ENCODE results near the gene MAST3.

DNA sequence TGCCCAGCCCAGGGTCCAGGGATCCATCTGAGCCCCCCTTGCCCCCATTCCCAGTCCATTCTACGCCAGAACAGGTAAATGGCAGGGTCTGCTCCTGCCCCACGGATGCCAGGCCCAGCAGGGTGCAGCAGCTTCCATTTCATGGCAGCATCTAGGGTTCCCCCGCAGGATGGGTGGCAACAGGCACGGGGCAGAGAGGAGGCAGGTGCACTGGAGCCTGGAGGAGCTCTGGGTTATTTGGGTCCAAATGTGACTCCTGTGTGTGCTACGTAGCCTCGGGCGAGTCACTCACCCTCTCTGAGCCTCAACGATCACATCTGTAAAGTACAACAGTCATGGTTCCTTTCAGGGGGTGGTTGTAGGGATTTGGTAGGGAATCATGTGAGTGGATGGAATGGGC lies 38.3 kb upstream of the MAST3 start:
- TF ChIP-seq POLR2AphosphoS5 (IDR thresholded peaks at IDR 0.05; ENCODE audit: low read depth, low read length) (no peak), ELF1 (IDR thresholded peaks at IDR 0.05; ENCODE audit: borderline replicate concordance, low read depth) (no peak), SP1 (IDR thresholded peaks at IDR 0.05; ENCODE audit: low read depth) (no peak), SIN3A (IDR thresholded peaks at IDR 0.05; ENCODE audit: low read depth) (no peak), POLR2A (IDR thresholded peaks at IDR 0.05; ENCODE audit: borderline replicate concordance, extremely low read depth, insufficient read depth, insufficient read length) (no peak), JUND (IDR thresholded peaks at IDR 0.05) (no peak)
- TF ChIP-seq, protein P1, sequence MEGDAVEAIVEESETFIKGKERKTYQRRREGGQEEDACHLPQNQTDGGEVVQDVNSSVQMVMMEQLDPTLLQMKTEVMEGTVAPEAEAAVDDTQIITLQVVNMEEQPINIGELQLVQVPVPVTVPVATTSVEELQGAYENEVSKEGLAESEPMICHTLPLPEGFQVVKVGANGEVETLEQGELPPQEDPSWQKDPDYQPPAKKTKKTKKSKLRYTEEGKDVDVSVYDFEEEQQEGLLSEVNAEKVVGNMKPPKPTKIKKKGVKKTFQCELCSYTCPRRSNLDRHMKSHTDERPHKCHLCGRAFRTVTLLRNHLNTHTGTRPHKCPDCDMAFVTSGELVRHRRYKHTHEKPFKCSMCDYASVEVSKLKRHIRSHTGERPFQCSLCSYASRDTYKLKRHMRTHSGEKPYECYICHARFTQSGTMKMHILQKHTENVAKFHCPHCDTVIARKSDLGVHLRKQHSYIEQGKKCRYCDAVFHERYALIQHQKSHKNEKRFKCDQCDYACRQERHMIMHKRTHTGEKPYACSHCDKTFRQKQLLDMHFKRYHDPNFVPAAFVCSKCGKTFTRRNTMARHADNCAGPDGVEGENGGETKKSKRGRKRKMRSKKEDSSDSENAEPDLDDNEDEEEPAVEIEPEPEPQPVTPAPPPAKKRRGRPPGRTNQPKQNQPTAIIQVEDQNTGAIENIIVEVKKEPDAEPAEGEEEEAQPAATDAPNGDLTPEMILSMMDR (IDR thresholded peaks at IDR 0.05 in 2 of 3, conservative IDR thresholded peaks at IDR 0.05 in 1 of 3; ENCODE audit: borderline replicate concordance in 1 of 3, insufficient read depth in 1 of 3, low read depth in 2 of 3, low read length in 2 of 3), result no peak
- TF ChIP-seq, protein P2, sequence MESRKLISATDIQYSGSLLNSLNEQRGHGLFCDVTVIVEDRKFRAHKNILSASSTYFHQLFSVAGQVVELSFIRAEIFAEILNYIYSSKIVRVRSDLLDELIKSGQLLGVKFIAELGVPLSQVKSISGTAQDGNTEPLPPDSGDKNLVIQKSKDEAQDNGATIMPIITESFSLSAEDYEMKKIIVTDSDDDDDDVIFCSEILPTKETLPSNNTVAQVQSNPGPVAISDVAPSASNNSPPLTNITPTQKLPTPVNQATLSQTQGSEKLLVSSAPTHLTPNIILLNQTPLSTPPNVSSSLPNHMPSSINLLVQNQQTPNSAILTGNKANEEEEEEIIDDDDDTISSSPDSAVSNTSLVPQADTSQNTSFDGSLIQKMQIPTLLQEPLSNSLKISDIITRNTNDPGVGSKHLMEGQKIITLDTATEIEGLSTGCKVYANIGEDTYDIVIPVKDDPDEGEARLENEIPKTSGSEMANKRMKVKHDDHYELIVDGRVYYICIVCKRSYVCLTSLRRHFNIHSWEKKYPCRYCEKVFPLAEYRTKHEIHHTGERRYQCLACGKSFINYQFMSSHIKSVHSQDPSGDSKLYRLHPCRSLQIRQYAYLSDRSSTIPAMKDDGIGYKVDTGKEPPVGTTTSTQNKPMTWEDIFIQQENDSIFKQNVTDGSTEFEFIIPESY (IDR thresholded peaks at IDR 0.05; ENCODE audit: extremely low read depth, insufficient replicate concordance, low read length), result no peak
- TF ChIP-seq, protein P3, sequence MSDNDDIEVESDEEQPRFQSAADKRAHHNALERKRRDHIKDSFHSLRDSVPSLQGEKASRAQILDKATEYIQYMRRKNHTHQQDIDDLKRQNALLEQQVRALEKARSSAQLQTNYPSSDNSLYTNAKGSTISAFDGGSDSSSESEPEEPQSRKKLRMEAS (IDR thresholded peaks at IDR 0.05), result no peak

Data from HCT116 (cell line).